H1 (cell line): Measurements from ENCODE around the gene RNF208. TPM values are rescaled to one million over a fixed set of nuclear protein-coding genes. Genes with fewer than 3 reads are reported as not detected.

Source experiments
- CTCF ChIA-PET: fragments of 300-600 bp; sonication (Branson Sonifier 250); formaldehyde crosslinking; loops from one replicate; lab custom pipeline; 2021; ENCODE audit not compliant: partially characterized antibody; lab: Charles Lee
- POLR2A ChIA-PET: fragments of 300-600 bp; sonication (Branson Sonifier 250); formaldehyde crosslinking; loops from one replicate; lab custom pipeline; 2021; ENCODE audit warnings: inconsistent platforms; ENCODE audit not compliant: partially characterized antibody; lab: Charles Lee
- DNase-seq, 2 experiments: peaks; one replicate each; pipeline versions ENCODE4 v3.0.0 to v3.0.0-alpha.2; 2010 to 2022; ENCODE audit warnings: low spot score in 2 of 2, low read depth in 1 of 2, mixed read lengths in 1 of 2
- FAIRE-seq: peaks from 2 replicates; lab custom pipeline; 2011; peaks lifted over from hg19 to GRCh38; lab: Jason Lieb, UNC
- H2AFZ ChIP-seq: 2 replicates; pipeline ENCODE4 v1.8.1; 2012; ENCODE audit warnings: low read length, inconsistent platforms
- H2AK5ac ChIP-seq: 2 replicates; pipeline ENCODE4 v1.6.1; 2013; ENCODE audit warnings: low read depth, low read length
- H2BK120ac ChIP-seq: replicated peaks from 2 replicates; pipeline ENCODE3; 2013; ENCODE audit warnings: low read depth, low read length, inconsistent platforms
- H2BK12ac ChIP-seq: 2 replicates; pipeline ENCODE4 v1.6.1; 2013; ENCODE audit warnings: low read depth, low read length
- H2BK15ac ChIP-seq: 2 replicates; pipeline ENCODE4 v1.6.1; 2013; ENCODE audit warnings: low read length
- H2BK20ac ChIP-seq: 2 replicates; pipeline ENCODE4 v1.6.1; 2013; ENCODE audit warnings: low read length
- H2BK5ac ChIP-seq: 2 replicates; pipeline ENCODE4 v1.6.1; 2013; ENCODE audit warnings: low read depth, low read length
- H3K14ac ChIP-seq: 2 replicates; pipeline ENCODE4 v1.6.1; 2013; ENCODE audit warnings: inconsistent platforms; ENCODE audit not compliant: insufficient read length
- H3K18ac ChIP-seq: 2 replicates; pipeline ENCODE4 v1.6.1; 2013; ENCODE audit warnings: low read length; ENCODE audit errors: extremely low read depth
- H3K23ac ChIP-seq: 2 replicates; pipeline ENCODE4 v1.6.1; 2013; ENCODE audit warnings: inconsistent platforms; ENCODE audit not compliant: insufficient read length
- H3K23me2 ChIP-seq: 2 replicates; pipeline ENCODE4 v1.6.1; 2013; ENCODE audit warnings: low read depth, low read length
- H3K27ac ChIP-seq: 2 replicates; pipeline ENCODE4 v1.6.1; 2011; ENCODE audit warnings: low read depth, low read length, inconsistent platforms
- H3K27me3 ChIP-seq, 4 experiments: replicated peaks in 1 of 4; 1 replicate in 1 of 4; 2 replicates in 3 of 4; pipeline versions ENCODE4 v1.6.1 to v1.8.1; 2011 to 2013; ENCODE audit warnings: low read length in 3 of 4, mild to moderate bottlenecking in 3 of 4, inconsistent platforms in 2 of 4, mixed read lengths in 2 of 4, moderate library complexity in 1 of 4; ENCODE audit not compliant: control insufficient read depth in 3 of 4, insufficient read depth in 3 of 4; ENCODE audit errors: extremely low read depth in 1 of 4
- H3K36me3 ChIP-seq, 4 experiments: 2 replicates each; pipeline versions ENCODE4 v1.6.1 to v1.8.1; 2011 to 2013; ENCODE audit warnings: mild to moderate bottlenecking in 4 of 4, low read length in 3 of 4, moderate library complexity in 2 of 4, control low read depth in 1 of 4, inconsistent platforms in 1 of 4; ENCODE audit not compliant: insufficient read depth in 4 of 4, control insufficient read depth in 2 of 4
- H3K4ac ChIP-seq: replicated peaks from 2 replicates; pipeline ENCODE3; 2013; ENCODE audit warnings: low read length, low read depth, mixed read lengths, inconsistent platforms; ENCODE audit not compliant: insufficient read length
- H3K4me1 ChIP-seq, 4 experiments: replicated peaks in 1 of 4; 1 replicate in 1 of 4; 2 replicates in 3 of 4; pipeline versions ENCODE4 v1.6.1 to v1.8.1; 2011 to 2013; ENCODE audit warnings: low read length in 3 of 4, inconsistent platforms in 2 of 4, mixed read lengths in 1 of 4; ENCODE audit not compliant: insufficient read depth in 4 of 4, control insufficient read depth in 3 of 4
- H3K4me2 ChIP-seq, 2 experiments: 2 replicates each; pipeline versions ENCODE4 v1.6.1 to v1.8.1; 2011 to 2013; ENCODE audit warnings: low read depth in 2 of 2, low read length in 2 of 2, control low read depth in 1 of 2, inconsistent platforms in 1 of 2, mild to moderate bottlenecking in 1 of 2; ENCODE audit not compliant: insufficient read depth in 1 of 2
- H3K4me3 ChIP-seq, 4 experiments: fragments of 200-600, 300-600 bp in 1 of 4; sonication (generic), shearing (Covaris generic), sonication (Bioruptor Twin) in 1 of 4; 2 replicates each; pipeline versions ENCODE4 v1.5.1 to v1.8.1; 2011 to 2016; ENCODE audit warnings: low read length in 4 of 4, low read depth in 3 of 4, control low read depth in 2 of 4, inconsistent platforms in 2 of 4, mild to moderate bottlenecking in 2 of 4, mixed read lengths in 1 of 4, moderate library complexity in 1 of 4; ENCODE audit not compliant: insufficient read depth in 2 of 4; ENCODE audit errors: extremely low read depth in 1 of 4
- H3K56ac ChIP-seq: replicated peaks from 2 replicates; pipeline ENCODE3; 2013; ENCODE audit warnings: low read depth, mild to moderate bottlenecking, mixed read lengths, low read length, inconsistent platforms; ENCODE audit not compliant: insufficient read length
- H3K79me1 ChIP-seq: 2 replicates; pipeline ENCODE4 v1.6.1; 2013; ENCODE audit warnings: low read depth, low read length, control low read depth
- H3K79me2 ChIP-seq, 2 experiments: 2 replicates each; pipeline versions ENCODE4 v1.6.1 to v1.8.1; 2012 to 2013; ENCODE audit warnings: low read length in 2 of 2, mild to moderate bottlenecking in 2 of 2, inconsistent platforms in 1 of 2; ENCODE audit not compliant: insufficient read depth in 2 of 2, control insufficient read depth in 1 of 2
- H3K9ac ChIP-seq, 4 experiments: replicated peaks in 1 of 4; 1 replicate in 1 of 4; 2 replicates in 3 of 4; pipeline versions ENCODE4 v1.6.1 to v1.8.1; 2011 to 2013; ENCODE audit warnings: low read depth in 3 of 4, low read length in 3 of 4, control low read depth in 2 of 4, mild to moderate bottlenecking in 2 of 4, moderate library complexity in 2 of 4, inconsistent platforms in 1 of 4; ENCODE audit errors: extremely low read depth in 1 of 4
- H3K9me3 ChIP-seq, 2 experiments: 2 replicates each; pipeline versions ENCODE4 v1.6.1 to v1.8.1; 2012 to 2013; ENCODE audit warnings: mild to moderate bottlenecking in 2 of 2, moderate library complexity in 2 of 2, control low read depth in 1 of 2, inconsistent platforms in 1 of 2, low read depth in 1 of 2, low read length in 1 of 2, mixed read lengths in 1 of 2; ENCODE audit not compliant: insufficient read depth in 2 of 2
- H4K20me1 ChIP-seq, 2 experiments: replicated peaks in 1 of 2; 2 replicates each; pipeline versions ENCODE3 to v1.8.1; 2011 to 2013; ENCODE audit warnings: inconsistent platforms in 2 of 2, low read length in 2 of 2, mild to moderate bottlenecking in 1 of 2; ENCODE audit not compliant: insufficient read depth in 2 of 2, control insufficient read depth in 1 of 2
- H4K5ac ChIP-seq: 2 replicates; pipeline ENCODE4 v1.6.1; 2013; ENCODE audit warnings: low read length, low read depth, mixed read lengths, inconsistent platforms; ENCODE audit not compliant: insufficient read length
- H4K8ac ChIP-seq: 2 replicates; pipeline ENCODE4 v1.8.0; 2013; ENCODE audit warnings: mild to moderate bottlenecking, moderate library complexity, low read length, inconsistent platforms; ENCODE audit not compliant: insufficient read depth; ENCODE audit errors: extremely low read depth
- H4K91ac ChIP-seq: replicated peaks from 2 replicates; pipeline ENCODE3; 2013; ENCODE audit warnings: low read length, mixed read lengths, inconsistent platforms; ENCODE audit not compliant: insufficient read length
- ASH2L ChIP-seq: fragments of 200-600, 300-600 bp; sonication (generic); IDR thresholded peaks from one replicate; pipeline ENCODE4 v1.7.1; 2017; ENCODE audit warnings: low read length
- BACH1 ChIP-seq: IDR thresholded peaks from 2 replicates; pipeline ENCODE4 v1.6.1; 2012; ENCODE audit warnings: low read length, improper control_type of control experiment
- BCL11A ChIP-seq, 2 experiments: IDR thresholded peaks; one replicate each; pipeline ENCODE4 v1.6.1; 2011; ENCODE audit warnings: low read depth in 2 of 2, low read length in 2 of 2, mild to moderate bottlenecking in 2 of 2
- CBX5 ChIP-seq: fragments of 300-800, 300-1000 bp; sonication (generic); IDR thresholded peaks from 2 replicates; pipeline ENCODE4 v1.7.1; 2016; ENCODE audit warnings: antibody characterized with exemption, low read length, low read depth
- CEBPB ChIP-seq: IDR thresholded peaks from 2 replicates; pipeline ENCODE4 v1.6.1; 2012; ENCODE audit warnings: low read depth, low read length
- CTBP2 ChIP-seq: IDR thresholded peaks from 2 replicates; pipeline ENCODE4 v1.7.0; 2011; ENCODE audit warnings: borderline replicate concordance, mild to moderate bottlenecking, moderate library complexity, mixed read lengths, low read length; ENCODE audit not compliant: insufficient read depth, insufficient read length
- KDM4A ChIP-seq: IDR thresholded peaks from one replicate; pipeline ENCODE4 v1.7.1; 2012; ENCODE audit warnings: low read depth, mild to moderate bottlenecking, moderate library complexity, low read length, inconsistent platforms; ENCODE audit not compliant: severe bottlenecking
- MAX ChIP-seq: IDR thresholded peaks from 2 replicates; pipeline ENCODE4 v1.6.1; 2012; ENCODE audit warnings: inconsistent platforms
- RAD21 ChIP-seq, 2 experiments: IDR thresholded peaks in 1 of 2; conservative IDR thresholded peaks in 1 of 2; 2 replicates each; pipeline ENCODE4 v1.6.1; 2011; ENCODE audit warnings: low read depth in 2 of 2, low read length in 2 of 2, improper control_type of control experiment in 1 of 2, inconsistent platforms in 1 of 2, mild to moderate bottlenecking in 1 of 2, moderate library complexity in 1 of 2
- TAF1 ChIP-seq: IDR thresholded peaks from 2 replicates; pipeline ENCODE4 v1.6.1; 2011; ENCODE audit warnings: mild to moderate bottlenecking, low read depth, low read length
- WGBS, 2 experiments: shearing (Covaris generic) in 1 of 2; methylation state at CpG; one replicate each; pipeline versions ENCODE4 v1.1.6 to v1.1.7; 2013 to 2015; ENCODE audit warnings: low lambda C conversion rate in 2 of 2, mixed read lengths in 2 of 2, inconsistent platforms in 1 of 2, low coverage in 1 of 2, missing lambda C conversion rate in 1 of 2; ENCODE audit not compliant: insufficient replicate concordance in 2 of 2, insufficient coverage in 1 of 2, insufficient read length in 1 of 2; ENCODE audit errors: extremely low coverage in 1 of 2, missing lambda C conversion rate in 1 of 2; 5-methylcytosine and 5-hydroxymethylcytosine counted together
- polyA plus RNA-seq, 7 experiments: library from polyadenylated mRNA; depleted of rRNA in 3 of 7; stranded (reverse) in 5 of 7; unstranded in 2 of 7; fragments of >200 nt in 5 of 7; fragments of 200-250 nt in 2 of 7; gene quantifications; 1 replicate in 5 of 7; 2 replicates in 1 of 7; 4 replicates in 1 of 7; pipeline versions ENCODE4 v1.2.1 to v1.2.3, GENCODE V29; 2011 to 2013; ENCODE audit warnings: missing spikeins in 2 of 7, mixed read lengths in 2 of 7
- total RNA-seq: library from RNA; stranded (reverse); fragmentation: NEBNext Ultra II Directional; extraction: Animal tissue kit (Norgen Biotek cat#: 25700); gene quantifications from 2 replicates; pipeline ENCODE4 v1.2.1, GENCODE V29; 2021

The RNF208 gene
- total and polyA plus RNA-seq, 2 of the 8 experiments (the other 6 are each of a cell fraction or from before 2014, with no cell fraction given): 2.7 to 7.7 TPM

- H2AFZ ChIP-seq: no peak within 1 kb of the TSS
- H3K4me2 ChIP-seq: peak within 1 kb of the TSS in 1 of 2 experiments; percentile 50; a peak in 1 of 4 replicates
- ChIA-PET CTCF (interaction anchor here (0.6 to 20.2 kb wide), 31 partner anchors 11 to 1087 kb away, joined by 3 to 204 read pairs (median 4); partner anchors contain the start of genes ANAPC2, GRIN1, LRRC26 and NPDC1), POLR2A (interaction anchor here (1.1 to 69.9 kb wide), 7 partner anchors 10 to 110 kb away, joined by 3 to 1462 read pairs (median 5); partner anchors contain the start of genes ANAPC2, NDOR1, NELFB and SSNA1)
- peak within 1 kb of the TSS; percentile 46; the same call in 1 of the 2 replicates for H2BK15ac ChIP-seq
- H3K14ac ChIP-seq: no peak within 1 kb of the TSS
- no peak within 1 kb of the TSS for H3K23ac ChIP-seq
- no peak within 1 kb of the TSS for H3K27ac ChIP-seq
- H4K8ac ChIP-seq: no peak within 1 kb of the TSS; the same call in 1 of the 2 replicates
- H3K4ac ChIP-seq: peak within 1 kb of the TSS; percentile 87
- H2BK20ac ChIP-seq: 0 out of 2 replicates have a peak within 1 kb of the TSS, but pooled peaks have one; percentile 48
- H3K79me1 ChIP-seq: no peaks in the 10 kb centered on the region
- 56% methylated on average over 23 of the region's 25 CpGs; no CpG with 5 or more reads in 1 of the 2 experiments for WGBS, 2 experiments
- no peaks in the 10 kb centered on the region for H3K36me3 ChIP-seq
- no peaks in the 10 kb centered on the region for H3K79me2 ChIP-seq
- FAIRE-seq (peak; percentile 32), DNase-seq (peak in 1 of 2 experiments; percentile 96)
- no peak within 1 kb of the TSS for H3K4me3 ChIP-seq
- peak within 1 kb of the TSS; percentile 90 for H2BK5ac ChIP-seq
- H3K23me2 ChIP-seq: peaks cover 12% of the 10 kb centered on the region; the same call in 1 of the 2 replicates
- H3K27me3 ChIP-seq: no peaks in the 10 kb centered on the region; a peak in 2 of 7 replicates
- peak within 1 kb of the TSS; percentile 91 for H4K91ac ChIP-seq
- peak within 1 kb of the TSS; percentile 62 for H4K5ac ChIP-seq
- H3K18ac ChIP-seq: no peak within 1 kb of the TSS; the same call in none of the 2 replicates
- no peak within 1 kb of the TSS; a peak in 1 of 7 replicates for H3K9ac ChIP-seq
- H4K20me1 ChIP-seq: no peaks in the 10 kb centered on the region
- H2AK5ac ChIP-seq: peak within 1 kb of the TSS; percentile 70; the same call in 1 of the 2 replicates
- H2BK12ac ChIP-seq: peak within 1 kb of the TSS; percentile 68; the same call in 1 of the 2 replicates
- no peaks in the 10 kb centered on the region for H3K9me3 ChIP-seq
- peak within 1 kb of the TSS; percentile 33 for H2BK120ac ChIP-seq
- H3K56ac ChIP-seq: peak within 1 kb of the TSS; percentile 46
- H3K4me1 ChIP-seq: peaks cover 0 to 22% (median 10%) of the 10 kb centered on the region in 4 experiments; a peak in 5 of 7 replicates
- TF ChIP-seq CTBP2 (no peak), TAF1 (0 out of 2 replicates have a peak, but pooled peaks have one; percentile 37), RAD21 (IDR thresholded peaks at IDR 0.05 in 1 of 2, conservative IDR thresholded peaks at IDR 0.05 in 1 of 2; ENCODE audit: low read depth in 2 of 2, low read length in 2 of 2) (peak; percentile 91 to 95), CBX5 (no peak), BCL11A (IDR thresholded peaks at IDR 0.05; ENCODE audit: low read depth in 2 of 2, low read length in 2 of 2) (no peak), KDM4A (no peak), MAX (peak; percentile 44; the same call in 1 of the 2 replicates), CEBPB (no peak), BACH1 (peak; percentile 68), ASH2L (no peak)
Observed at GRCh38 chr9:137227054-137227852, 5.2 kb upstream of the RNF208 start, which contains the start of gene RNF224. Gene RNF224 (plus strand): TSS chr9:137227502. CDS start chr9:137228336, 834 bp downstream.
